ENCODE data around the gene TNFAIP1. TPM values are rescaled to one million over a fixed set of nuclear protein-coding genes. Genes with fewer than 3 reads are reported as not detected.

TNFAIP1 gene
- total RNA-seq, 2 donors from 2014 or later: 29.9 to 36.1 TPM

DNA sequence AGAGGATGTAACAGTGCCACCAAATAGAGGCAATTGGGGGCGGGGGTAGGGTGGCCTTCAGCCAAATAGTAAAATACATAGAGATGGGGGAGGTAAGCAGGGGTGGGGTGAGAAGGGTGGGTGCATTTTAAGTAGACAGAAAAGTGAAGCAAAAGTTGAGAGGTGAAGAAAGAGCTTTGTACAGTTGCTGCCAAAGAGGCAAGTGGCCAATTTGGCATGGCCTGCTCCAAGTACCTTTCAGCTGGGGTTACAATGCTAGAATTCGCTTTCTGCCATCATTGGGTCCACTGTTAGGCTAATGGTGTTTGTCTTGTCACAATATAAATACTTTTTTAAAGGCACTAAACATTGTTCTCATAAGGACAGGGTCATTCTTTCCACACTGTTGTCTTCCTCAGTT, 21.7 kb upstream of the TNFAIP1 start:
- no peak overlapping the region for H3K27ac ChIP-seq (ENCODE audit: low read depth, low read length)
- peaks cover 5% of the 10 kb centered on the region for H3K27me3 ChIP-seq (ENCODE audit: control insufficient read depth, insufficient read depth, low read length, poor library complexity, severe bottlenecking)
- 80 to 91% methylated on average over 1 to 2 of the region's 2 CpGs for WGBS, 2 experiments (ENCODE audit: insufficient coverage in 1 of 2, insufficient read length in 1 of 2)
- no peaks in the 10 kb centered on the region for H3K36me3 Mint-ChIP-seq (ENCODE audit: low read depth)
- no peaks in the 10 kb centered on the region for H3K9me3 ChIP-seq (ENCODE audit: control insufficient read depth, low read length)
- H3K9me3 Mint-ChIP-seq: no peaks in the 10 kb centered on the region
- no peak overlapping the region for H3K27ac Mint-ChIP-seq
- TF ChIP-seq, protein P1, sequence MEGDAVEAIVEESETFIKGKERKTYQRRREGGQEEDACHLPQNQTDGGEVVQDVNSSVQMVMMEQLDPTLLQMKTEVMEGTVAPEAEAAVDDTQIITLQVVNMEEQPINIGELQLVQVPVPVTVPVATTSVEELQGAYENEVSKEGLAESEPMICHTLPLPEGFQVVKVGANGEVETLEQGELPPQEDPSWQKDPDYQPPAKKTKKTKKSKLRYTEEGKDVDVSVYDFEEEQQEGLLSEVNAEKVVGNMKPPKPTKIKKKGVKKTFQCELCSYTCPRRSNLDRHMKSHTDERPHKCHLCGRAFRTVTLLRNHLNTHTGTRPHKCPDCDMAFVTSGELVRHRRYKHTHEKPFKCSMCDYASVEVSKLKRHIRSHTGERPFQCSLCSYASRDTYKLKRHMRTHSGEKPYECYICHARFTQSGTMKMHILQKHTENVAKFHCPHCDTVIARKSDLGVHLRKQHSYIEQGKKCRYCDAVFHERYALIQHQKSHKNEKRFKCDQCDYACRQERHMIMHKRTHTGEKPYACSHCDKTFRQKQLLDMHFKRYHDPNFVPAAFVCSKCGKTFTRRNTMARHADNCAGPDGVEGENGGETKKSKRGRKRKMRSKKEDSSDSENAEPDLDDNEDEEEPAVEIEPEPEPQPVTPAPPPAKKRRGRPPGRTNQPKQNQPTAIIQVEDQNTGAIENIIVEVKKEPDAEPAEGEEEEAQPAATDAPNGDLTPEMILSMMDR (conservative IDR thresholded peaks at IDR 0.05): no peak
- peaks cover 17% of the 10 kb centered on the region for H3K4me1 Mint-ChIP-seq
- no peak overlapping the region for H3K9ac ChIP-seq (ENCODE audit: extremely low read depth, low read length, poor library complexity, severe bottlenecking)
- H3K4me3 Mint-ChIP-seq: no peak overlapping the region
- H3K4me3 ChIP-seq (ENCODE audit: low read length): no peak overlapping the region
- DNase-seq: no peak
- H3K4me1 ChIP-seq (ENCODE audit: control insufficient read depth, insufficient read depth, low read length): no peaks in the 10 kb centered on the region
- H3K27me3 Mint-ChIP-seq (ENCODE audit: insufficient read depth): peaks cover 15% of the 10 kb centered on the region
- no peaks in the 10 kb centered on the region for H3K36me3 ChIP-seq (ENCODE audit: control insufficient read depth, insufficient read depth, low read length)

GRCh38 chr17:28315846-28316705, 19.5 kb upstream of the TNFAIP1 start:
- no peak overlapping the region for H3K4me3 ChIP-seq (ENCODE audit: low read length)
- no peak overlapping the region for H3K4me3 Mint-ChIP-seq
- peaks cover 5% of the 10 kb centered on the region for H3K27me3 ChIP-seq (ENCODE audit: control insufficient read depth, insufficient read depth, low read length, poor library complexity, severe bottlenecking)
- no peaks in the 10 kb centered on the region for H3K36me3 ChIP-seq (ENCODE audit: control insufficient read depth, insufficient read depth, low read length)
- H3K27ac ChIP-seq (ENCODE audit: low read depth, low read length): no peak overlapping the region
- H3K4me1 Mint-ChIP-seq: peaks cover 30% of the 10 kb centered on the region
- TF ChIP-seq, protein P1 (conservative IDR thresholded peaks at IDR 0.05): no peak
- H3K36me3 Mint-ChIP-seq (ENCODE audit: low read depth): peaks cover 7% of the 10 kb centered on the region
- no peak for DNase-seq
- H3K9me3 Mint-ChIP-seq: no peaks in the 10 kb centered on the region
- H3K9ac ChIP-seq (ENCODE audit: extremely low read depth, low read length, poor library complexity, severe bottlenecking): no peak overlapping the region
- no peaks in the 10 kb centered on the region for H3K9me3 ChIP-seq (ENCODE audit: control insufficient read depth, low read length)
- 94 to 95% methylated on average over 3 to 4 of the region's 4 CpGs for WGBS, 2 experiments (ENCODE audit: insufficient coverage in 1 of 2, insufficient read length in 1 of 2)
- no peaks in the 10 kb centered on the region for H3K4me1 ChIP-seq (ENCODE audit: control insufficient read depth, insufficient read depth, low read length)
- peaks cover 15% of the 10 kb centered on the region for H3K27me3 Mint-ChIP-seq (ENCODE audit: insufficient read depth)
- no peak overlapping the region for H3K27ac Mint-ChIP-seq

- Histone ChIP-seq H3K27ac (ENCODE audit: low read depth, low read length) (no peak overlapping the region), H3K36me3 (ENCODE audit: control insufficient read depth, insufficient read depth, low read length) (no peaks in the 10 kb centered on the region), H3K27me3 (ENCODE audit: control insufficient read depth, insufficient read depth, low read length, poor library complexity, severe bottlenecking) (peaks cover 5% of the 10 kb centered on the region), H3K4me3 (ENCODE audit: low read length) (peak overlapping the region; percentile 94), H3K9me3 (ENCODE audit: control insufficient read depth, low read length) (no peaks in the 10 kb centered on the region), H3K9ac (ENCODE audit: extremely low read depth, low read length, poor library complexity, severe bottlenecking) (no peak overlapping the region), H3K4me1 (ENCODE audit: control insufficient read depth, insufficient read depth, low read length) (no peaks in the 10 kb centered on the region)
- peak; percentile 72 for DNase-seq
- Mint-ChIP-seq H3K27me3 (ENCODE audit: insufficient read depth) (peaks cover 15% of the 10 kb centered on the region), H3K27ac (no peak overlapping the region), H3K4me3 (peak overlapping the region; percentile 91), H3K4me1 (peaks cover 38% of the 10 kb centered on the region), H3K9me3 (no peaks in the 10 kb centered on the region), H3K36me3 (ENCODE audit: low read depth) (peaks cover 10% of the 10 kb centered on the region)
- 77 to 84% methylated on average over 17 to 21 of the region's 21 CpGs for WGBS, 2 experiments (ENCODE audit: insufficient coverage in 1 of 2, insufficient read length in 1 of 2)
- TF ChIP-seq, protein P1 (conservative IDR thresholded peaks at IDR 0.05): no peak
Measured at GRCh38 chr17:28317099-28317965, 18.2 kb upstream of the TNFAIP1 start.
